Measurements from ENCODE around the gene COTL1.
A peak's percentile ranks its signal among the peaks of the same experiment; 100 is the strongest.
"Not testable (repeated sequence)": the region's sequence is repeated elsewhere in the genome, so short reads cannot be mapped to it uniquely, and the experiment has no call there.

The COTL1 gene

GRCh38 chr16:84640145-84640544 is 22.3 kb upstream of the COTL1 start:
- no peak overlapping the region for H3K4me3 ChIP-seq (ENCODE audit: low read length)
- H3K27me3 ChIP-seq (ENCODE audit: control insufficient read depth, insufficient read depth, low read length), result no peaks in the 10 kb centered on the region
- H3K36me3 ChIP-seq (ENCODE audit: insufficient read depth, low read length), result no peaks in the 10 kb centered on the region
- H3K4me2 ChIP-seq (ENCODE audit: low read length), result no peak overlapping the region
- H3K9ac ChIP-seq (ENCODE audit: low read depth, low read length), result no peak overlapping the region
- H3K4me1 ChIP-seq (ENCODE audit: control insufficient read depth, insufficient read depth, low read length), result peaks cover 44% of the 10 kb centered on the region
- no peaks in the 10 kb centered on the region for H3K9me3 ChIP-seq (replicated peaks; ENCODE audit: low read length)

- H3K9ac ChIP-seq (ENCODE audit: low read depth, low read length), result no peak overlapping the region
Observed at GRCh38 chr16:84638231-84638806, 20.4 kb upstream of the COTL1 start.

GRCh38 chr16:84637709-84638108 is 19.8 kb upstream of the COTL1 start:
- Histone ChIP-seq H3K9ac (ENCODE audit: low read depth, low read length) (no peak overlapping the region), H3K36me3 (ENCODE audit: insufficient read depth, low read length) (no peaks in the 10 kb centered on the region), H3K9me3 (replicated peaks; ENCODE audit: low read length) (no peaks in the 10 kb centered on the region), H3K27me3 (ENCODE audit: control insufficient read depth, insufficient read depth, low read length) (no peaks in the 10 kb centered on the region), H3K4me3 (ENCODE audit: low read length) (no peak overlapping the region), H3K4me2 (ENCODE audit: low read length) (no peak overlapping the region), H3K4me1 (ENCODE audit: control insufficient read depth, insufficient read depth, low read length) (peaks cover 30% of the 10 kb centered on the region)

More at GRCh38 chr16:84638231-84638806, 20.4 kb upstream of the COTL1 start:
- H3K27me3 ChIP-seq (ENCODE audit: control insufficient read depth, insufficient read depth, low read length), result no peaks in the 10 kb centered on the region
- peaks cover 35% of the 10 kb centered on the region for H3K4me1 ChIP-seq (ENCODE audit: control insufficient read depth, insufficient read depth, low read length)
- H3K4me2 ChIP-seq (ENCODE audit: low read length), result no peak overlapping the region
- H3K36me3 ChIP-seq (ENCODE audit: insufficient read depth, low read length), result no peaks in the 10 kb centered on the region
- no peaks in the 10 kb centered on the region for H3K9me3 ChIP-seq (replicated peaks; ENCODE audit: low read length)
- no peak overlapping the region for H3K4me3 ChIP-seq (ENCODE audit: low read length)

GRCh38 chr16:84635702-84636101 is 17.8 kb upstream of the COTL1 start:
- Histone ChIP-seq H3K4me2 (ENCODE audit: low read length) (no peak overlapping the region), H3K27me3 (ENCODE audit: control insufficient read depth, insufficient read depth, low read length) (no peaks in the 10 kb centered on the region), H3K4me3 (ENCODE audit: low read length) (no peak overlapping the region), H3K36me3 (ENCODE audit: insufficient read depth, low read length) (no peaks in the 10 kb centered on the region), H3K4me1 (ENCODE audit: control insufficient read depth, insufficient read depth, low read length) (peaks cover 14% of the 10 kb centered on the region), H3K9ac (ENCODE audit: low read depth, low read length) (no peak overlapping the region), H3K9me3 (replicated peaks; ENCODE audit: low read length) (no peaks in the 10 kb centered on the region)

GRCh38 chr16:84633622-84634021 is 15.7 kb upstream of the COTL1 start:
- no peaks in the 10 kb centered on the region for H3K9me3 ChIP-seq (replicated peaks; ENCODE audit: low read length)
- no peak overlapping the region for H3K9ac ChIP-seq (ENCODE audit: low read depth, low read length)
- no peak overlapping the region for H3K4me3 ChIP-seq (ENCODE audit: low read length)
- no peaks in the 10 kb centered on the region for H3K36me3 ChIP-seq (ENCODE audit: insufficient read depth, low read length)
- peak overlapping the region; percentile 50 for H3K4me2 ChIP-seq (ENCODE audit: low read length)
- H3K4me1 ChIP-seq (ENCODE audit: control insufficient read depth, insufficient read depth, low read length), result peaks cover 14% of the 10 kb centered on the region
- no peaks in the 10 kb centered on the region for H3K27me3 ChIP-seq (ENCODE audit: control insufficient read depth, insufficient read depth, low read length)

GRCh38 chr16:84632862-84633261 is 15.0 kb upstream of the COTL1 start:
- not testable (repeated sequence) for H3K4me3 ChIP-seq (ENCODE audit: low read length); H3K9ac ChIP-seq (ENCODE audit: low read depth, low read length); H3K36me3 ChIP-seq (ENCODE audit: insufficient read depth, low read length); H3K9me3 ChIP-seq (replicated peaks; ENCODE audit: low read length); H3K4me2 ChIP-seq (ENCODE audit: low read length); H3K27me3 ChIP-seq (ENCODE audit: control insufficient read depth, insufficient read depth, low read length)
- peaks cover 14% of the 10 kb centered on the region for H3K4me1 ChIP-seq (ENCODE audit: control insufficient read depth, insufficient read depth, low read length)

- no peak overlapping the region for H3K4me3 ChIP-seq (ENCODE audit: low read length)
Observed at GRCh38 chr16:84631886-84632285, 14.0 kb upstream of the COTL1 start.

GRCh38 chr16:84631153-84631466 is 13.2 kb upstream of the COTL1 start:
- H3K27me3 ChIP-seq (ENCODE audit: control insufficient read depth, insufficient read depth, low read length), result no peaks in the 10 kb centered on the region
- H3K4me3 ChIP-seq (ENCODE audit: low read length), result no peak overlapping the region
- peaks cover 14% of the 10 kb centered on the region for H3K4me1 ChIP-seq (ENCODE audit: control insufficient read depth, insufficient read depth, low read length)
- no peaks in the 10 kb centered on the region for H3K9me3 ChIP-seq (replicated peaks; ENCODE audit: low read length)
- H3K9ac ChIP-seq (ENCODE audit: low read depth, low read length), result no peak overlapping the region
- no peaks in the 10 kb centered on the region for H3K36me3 ChIP-seq (ENCODE audit: insufficient read depth, low read length)
- H3K4me2 ChIP-seq (ENCODE audit: low read length), result no peak overlapping the region

More at GRCh38 chr16:84631886-84632285, 14.0 kb upstream of the COTL1 start:
- Histone ChIP-seq H3K4me2 (ENCODE audit: low read length) (no peak overlapping the region), H3K4me1 (ENCODE audit: control insufficient read depth, insufficient read depth, low read length) (peaks cover 14% of the 10 kb centered on the region), H3K9me3 (replicated peaks; ENCODE audit: low read length) (no peaks in the 10 kb centered on the region), H3K9ac (ENCODE audit: low read depth, low read length) (no peak overlapping the region), H3K27me3 (ENCODE audit: control insufficient read depth, insufficient read depth, low read length) (no peaks in the 10 kb centered on the region), H3K36me3 (ENCODE audit: insufficient read depth, low read length) (no peaks in the 10 kb centered on the region)

- H3K36me3 ChIP-seq (ENCODE audit: insufficient read depth, low read length), result no peaks in the 10 kb centered on the region
- no peaks in the 10 kb centered on the region for H3K27me3 ChIP-seq (ENCODE audit: control insufficient read depth, insufficient read depth, low read length)
- no peak overlapping the region for H3K4me3 ChIP-seq (ENCODE audit: low read length)
- peaks cover 10% of the 10 kb centered on the region for H3K4me1 ChIP-seq (ENCODE audit: control insufficient read depth, insufficient read depth, low read length)
- H3K9ac ChIP-seq (ENCODE audit: low read depth, low read length), result no peak overlapping the region
- no peaks in the 10 kb centered on the region for H3K9me3 ChIP-seq (replicated peaks; ENCODE audit: low read length)
- no peak overlapping the region for H3K4me2 ChIP-seq (ENCODE audit: low read length)
Observed at GRCh38 chr16:84630446-84631152, 12.7 kb upstream of the COTL1 start.

- no peak overlapping the region for H3K4me2 ChIP-seq (ENCODE audit: low read length)
- no peak overlapping the region for H3K9ac ChIP-seq (ENCODE audit: low read depth, low read length)
- no peaks in the 10 kb centered on the region for H3K27me3 ChIP-seq (ENCODE audit: control insufficient read depth, insufficient read depth, low read length)
- H3K4me3 ChIP-seq (ENCODE audit: low read length), result no peak overlapping the region
- H3K36me3 ChIP-seq (ENCODE audit: insufficient read depth, low read length), result no peaks in the 10 kb centered on the region
- H3K4me1 ChIP-seq (ENCODE audit: control insufficient read depth, insufficient read depth, low read length), result peaks cover 8% of the 10 kb centered on the region
- H3K9me3 ChIP-seq (replicated peaks; ENCODE audit: low read length), result no peaks in the 10 kb centered on the region
Observed at GRCh38 chr16:84630009-84630408, 12.1 kb upstream of the COTL1 start.

GRCh38 chr16:84629580-84629979 is 11.7 kb upstream of the COTL1 start:
- Histone ChIP-seq H3K4me1 (ENCODE audit: control insufficient read depth, insufficient read depth, low read length) (peaks cover 8% of the 10 kb centered on the region), H3K36me3 (ENCODE audit: insufficient read depth, low read length) (no peaks in the 10 kb centered on the region), H3K9ac (ENCODE audit: low read depth, low read length) (no peak overlapping the region), H3K9me3 (replicated peaks; ENCODE audit: low read length) (no peaks in the 10 kb centered on the region), H3K4me2 (ENCODE audit: low read length) (no peak overlapping the region), H3K4me3 (ENCODE audit: low read length) (no peak overlapping the region), H3K27me3 (ENCODE audit: control insufficient read depth, insufficient read depth, low read length) (no peaks in the 10 kb centered on the region)

- Histone ChIP-seq H3K4me1 (ENCODE audit: control insufficient read depth, insufficient read depth, low read length) (peaks cover under 1% of the 10 kb centered on the region), H3K4me2 (ENCODE audit: low read length) (no peak overlapping the region), H3K27me3 (ENCODE audit: control insufficient read depth, insufficient read depth, low read length) (no peaks in the 10 kb centered on the region), H3K36me3 (ENCODE audit: insufficient read depth, low read length) (no peaks in the 10 kb centered on the region), H3K9ac (ENCODE audit: low read depth, low read length) (no peak overlapping the region), H3K4me3 (ENCODE audit: low read length) (no peak overlapping the region), H3K9me3 (replicated peaks; ENCODE audit: low read length) (no peaks in the 10 kb centered on the region)
Observed at GRCh38 chr16:84628226-84628731, 10.4 kb upstream of the COTL1 start.
